ENCODE measurements around the gene PSME3IP1.
"Not testable (repeated sequence)": the region's sequence is repeated elsewhere in the genome, so short reads cannot be mapped to it uniquely, and the experiment has no call there.

The PSME3IP1 gene

DNA sequence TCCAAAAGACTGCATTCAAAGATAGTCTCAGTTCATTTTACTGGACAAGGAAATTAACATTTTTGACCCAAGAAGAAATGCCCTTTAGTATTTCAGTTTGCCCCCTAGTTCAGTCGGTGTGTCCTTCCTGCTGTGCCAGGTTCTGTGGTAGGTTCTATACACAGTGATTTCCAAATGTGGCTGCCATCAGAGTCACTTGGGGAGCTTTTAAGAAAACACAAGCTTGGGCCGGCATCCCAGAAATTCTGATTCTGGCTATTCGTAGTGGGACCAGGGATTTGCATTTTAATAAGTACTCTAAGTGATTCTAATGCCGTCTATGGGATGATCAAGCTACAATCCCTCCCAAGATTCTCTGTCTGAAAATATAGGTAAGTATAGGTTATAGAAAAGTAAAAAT lies 10.4 kb upstream of the PSME3IP1 start:
- TF ChIP-seq, protein P1, sequence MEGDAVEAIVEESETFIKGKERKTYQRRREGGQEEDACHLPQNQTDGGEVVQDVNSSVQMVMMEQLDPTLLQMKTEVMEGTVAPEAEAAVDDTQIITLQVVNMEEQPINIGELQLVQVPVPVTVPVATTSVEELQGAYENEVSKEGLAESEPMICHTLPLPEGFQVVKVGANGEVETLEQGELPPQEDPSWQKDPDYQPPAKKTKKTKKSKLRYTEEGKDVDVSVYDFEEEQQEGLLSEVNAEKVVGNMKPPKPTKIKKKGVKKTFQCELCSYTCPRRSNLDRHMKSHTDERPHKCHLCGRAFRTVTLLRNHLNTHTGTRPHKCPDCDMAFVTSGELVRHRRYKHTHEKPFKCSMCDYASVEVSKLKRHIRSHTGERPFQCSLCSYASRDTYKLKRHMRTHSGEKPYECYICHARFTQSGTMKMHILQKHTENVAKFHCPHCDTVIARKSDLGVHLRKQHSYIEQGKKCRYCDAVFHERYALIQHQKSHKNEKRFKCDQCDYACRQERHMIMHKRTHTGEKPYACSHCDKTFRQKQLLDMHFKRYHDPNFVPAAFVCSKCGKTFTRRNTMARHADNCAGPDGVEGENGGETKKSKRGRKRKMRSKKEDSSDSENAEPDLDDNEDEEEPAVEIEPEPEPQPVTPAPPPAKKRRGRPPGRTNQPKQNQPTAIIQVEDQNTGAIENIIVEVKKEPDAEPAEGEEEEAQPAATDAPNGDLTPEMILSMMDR (IDR thresholded peaks at IDR 0.05; ENCODE audit: borderline replicate concordance, insufficient read depth, low read depth, low read length), result no peak
- no peak overlapping the region for H3K4me3 ChIP-seq (ENCODE audit: low read depth, low read length)

- TF ChIP-seq, protein P1 (IDR thresholded peaks at IDR 0.05; ENCODE audit: borderline replicate concordance, insufficient read depth, low read depth, low read length), result no peak
- no peak overlapping the region for H3K4me3 ChIP-seq (ENCODE audit: low read depth, low read length)
These were observed 8.7 kb upstream of the PSME3IP1 start for GRCh38 chr16:57194512-57194911.

DNA sequence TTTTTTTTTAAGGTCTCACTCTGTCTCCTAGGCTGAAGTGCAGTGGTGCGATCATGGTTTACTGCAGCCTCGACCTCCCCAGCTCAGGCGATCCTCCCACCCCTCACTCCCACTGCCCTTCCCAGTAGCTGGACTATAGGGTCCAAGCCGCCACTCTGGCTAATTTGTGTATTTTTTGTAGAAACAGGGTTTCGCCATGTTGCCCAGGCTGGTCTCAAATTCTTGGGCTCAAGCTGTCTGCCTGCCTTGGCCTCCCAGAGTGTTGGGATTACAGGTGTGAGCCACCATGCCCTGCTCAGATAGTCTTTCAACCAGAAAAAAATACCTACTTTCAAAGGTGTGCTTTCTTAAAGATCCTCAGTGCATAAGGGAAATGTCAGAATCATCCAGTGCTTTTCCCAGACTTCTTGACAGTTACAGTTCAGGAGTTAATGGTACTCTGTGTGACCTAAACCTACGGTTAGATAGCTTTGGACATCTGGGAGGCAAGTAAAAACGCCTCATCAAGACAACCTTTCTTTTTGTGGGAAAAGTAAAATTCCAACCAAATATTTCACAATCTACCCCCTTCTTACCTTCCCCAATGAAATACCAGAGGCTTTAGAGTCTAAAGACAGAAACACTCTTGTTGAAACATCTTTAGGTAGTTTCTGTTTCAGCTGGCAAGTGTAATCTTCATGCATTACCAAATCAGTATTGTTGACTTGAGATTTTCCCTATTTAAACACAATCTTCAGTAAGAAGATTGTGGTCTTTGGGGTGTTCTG lies 7.1 kb upstream of the PSME3IP1 start:
- TF ChIP-seq, protein P1 (IDR thresholded peaks at IDR 0.05; ENCODE audit: borderline replicate concordance, insufficient read depth, low read depth, low read length), result no peak
- H3K4me3 ChIP-seq (ENCODE audit: low read depth, low read length), result no peak overlapping the region

GRCh38 chr16:57192146-57192545 lies 6.3 kb upstream of the PSME3IP1 start:
- TF ChIP-seq, protein P1 (IDR thresholded peaks at IDR 0.05; ENCODE audit: borderline replicate concordance, insufficient read depth, low read depth, low read length), result no peak
- no peak overlapping the region for H3K4me3 ChIP-seq (ENCODE audit: low read depth, low read length)

DNA sequence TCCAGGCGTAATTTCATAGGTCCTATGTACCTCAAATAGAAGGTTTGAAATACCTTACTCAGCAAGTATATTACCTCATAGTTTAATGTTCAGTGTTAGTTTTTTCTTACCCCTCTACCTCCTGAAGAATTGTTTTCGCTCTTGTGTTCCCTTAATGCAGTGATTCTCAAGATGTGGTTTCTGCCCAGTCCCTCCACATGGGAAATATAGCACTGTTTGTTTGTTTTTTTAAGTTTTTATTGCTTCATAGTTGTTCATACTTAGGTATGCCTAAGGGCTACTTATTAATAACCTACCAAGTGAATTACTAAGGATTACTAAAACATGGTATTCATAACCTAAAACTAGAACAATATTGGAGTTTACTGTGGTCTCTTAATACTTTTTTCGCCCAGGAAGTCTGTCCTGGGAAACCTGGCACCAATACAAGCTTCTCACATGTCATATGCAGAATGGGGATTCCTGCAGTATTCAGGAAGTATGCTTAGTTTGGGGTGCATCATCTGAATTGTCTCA lies 5.3 kb upstream of the PSME3IP1 start:
- no peak overlapping the region for H3K4me3 ChIP-seq (ENCODE audit: low read depth, low read length)
- TF ChIP-seq, protein P1 (IDR thresholded peaks at IDR 0.05; ENCODE audit: borderline replicate concordance, insufficient read depth, low read depth, low read length), result no peak

GRCh38 chr16:57190136-57190535 lies 4.3 kb upstream of the PSME3IP1 start:
- H3K4me3 ChIP-seq (ENCODE audit: low read depth, low read length), result no peak overlapping the region
- TF ChIP-seq, protein P1 (IDR thresholded peaks at IDR 0.05; ENCODE audit: borderline replicate concordance, insufficient read depth, low read depth, low read length), result no peak

DNA sequence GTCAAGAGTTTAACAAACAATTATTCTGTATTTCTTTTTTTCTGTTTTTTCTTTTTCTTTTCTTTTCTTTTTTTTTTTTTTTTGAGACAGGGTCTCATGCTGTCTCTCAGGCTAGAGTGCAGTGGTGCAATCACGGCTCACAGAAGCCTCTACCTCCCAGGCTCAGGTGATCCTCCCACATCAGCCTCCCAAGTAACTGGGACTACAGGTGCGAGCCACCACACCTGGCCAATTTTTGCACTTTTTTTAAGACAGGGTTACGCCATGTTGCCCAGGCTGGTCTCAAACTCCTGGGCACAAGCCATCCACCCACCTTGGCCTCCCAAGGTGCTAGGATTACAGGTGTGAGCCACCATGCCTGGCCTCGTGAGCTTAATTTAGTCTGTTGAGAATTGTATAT lies 3.7 kb upstream of the PSME3IP1 start:
- not testable (repeated sequence) for H3K4me3 ChIP-seq (ENCODE audit: low read depth, low read length)

Measured in GM12875 (cell line).